Measurements from ENCODE around the gene ALDH1L1.

The ALDH1L1 gene

DNA sequence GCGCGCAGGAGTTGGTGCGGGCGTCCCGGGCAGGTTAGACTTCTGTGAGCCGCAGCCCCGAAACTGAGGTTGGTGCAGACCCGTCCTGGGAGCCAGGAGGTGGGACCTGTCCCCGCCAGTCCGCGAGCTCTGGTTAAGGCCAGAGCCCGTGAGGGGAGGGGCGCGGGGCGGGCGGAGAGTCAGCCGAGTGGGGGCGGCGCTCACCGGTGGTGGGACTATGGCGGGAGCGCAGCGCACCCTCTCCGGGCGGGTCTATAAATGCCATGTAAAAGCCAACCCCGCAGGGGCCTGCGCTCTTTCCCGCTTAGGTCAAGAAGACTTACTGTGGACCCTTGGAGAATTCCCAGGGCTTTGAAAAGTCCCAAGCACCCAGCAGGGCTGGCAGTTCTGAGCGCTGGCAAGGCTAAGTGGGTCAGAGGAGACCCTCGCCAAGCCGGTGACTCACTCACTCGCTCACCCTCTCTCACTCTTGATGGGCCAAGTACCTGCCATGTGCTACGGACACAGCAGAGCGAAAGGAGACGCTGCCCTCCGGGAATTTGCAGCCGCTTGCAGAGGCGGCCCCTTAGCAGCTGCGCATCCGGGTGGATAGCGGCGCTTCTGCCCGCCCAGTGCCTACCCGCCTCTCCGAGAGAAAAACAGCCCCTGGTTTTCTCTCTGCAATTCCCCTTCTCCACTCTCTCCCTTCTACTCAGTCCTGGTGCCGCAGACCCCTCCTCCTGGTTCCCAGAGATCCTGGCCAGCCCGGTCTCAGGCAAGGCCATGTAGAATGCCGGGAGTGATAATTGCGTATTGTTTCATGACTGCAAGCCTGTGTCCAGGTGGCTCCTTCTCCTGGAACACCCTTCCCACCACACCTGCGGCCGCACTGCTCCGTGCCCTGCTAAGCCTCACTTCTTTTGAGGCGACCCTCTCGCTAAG, at the start of gene ALDH1L1:
Gene ALDH1L1, minus strand, starts transcription at position 110 of the 921 bp plus-strand sequence. CDS start 19,607 bp downstream, outside the sequence.
- no peak for DNase-seq

GRCh38 chr3:126226374-126226773, 46.0 kb upstream of the ALDH1L1 start:
- no peak for DNase-seq

GRCh38 chr3:126216416-126216815, 36.0 kb upstream of the ALDH1L1 start:
- no peak for DNase-seq

DNA sequence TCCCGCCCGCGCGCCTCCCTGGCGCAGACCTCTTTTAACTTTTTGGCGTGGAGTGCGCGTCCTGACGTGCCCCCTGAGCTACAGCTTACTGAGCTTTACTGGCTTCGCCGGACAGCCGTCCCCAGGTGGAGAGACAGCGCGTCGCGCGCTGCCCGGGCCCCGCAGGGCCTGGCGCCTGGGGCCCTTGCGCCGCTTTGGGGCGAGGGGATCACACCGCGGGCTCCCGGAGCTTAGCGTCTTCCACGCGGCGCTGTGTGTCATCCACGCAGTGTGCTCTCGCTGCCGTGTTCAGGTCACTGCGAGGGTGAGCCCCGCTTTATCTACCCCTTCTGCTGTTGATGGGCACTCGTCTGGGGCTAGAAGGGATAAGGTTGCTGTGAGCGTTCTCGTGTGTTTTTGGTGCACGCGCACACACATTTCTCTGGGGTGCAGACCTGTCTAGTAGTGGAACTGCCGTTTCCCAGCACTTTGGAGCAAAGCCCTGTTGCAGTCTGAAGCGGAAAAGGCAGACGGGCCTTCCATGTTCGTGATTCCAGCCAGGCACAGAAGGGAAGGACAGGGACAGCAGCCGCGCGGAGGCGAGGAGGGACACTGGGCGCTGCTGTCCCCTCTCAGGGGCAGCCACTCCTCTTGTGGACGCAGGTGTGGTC, 33.1 kb upstream of the ALDH1L1 start:
- DNase-seq, result no peak

DNA sequence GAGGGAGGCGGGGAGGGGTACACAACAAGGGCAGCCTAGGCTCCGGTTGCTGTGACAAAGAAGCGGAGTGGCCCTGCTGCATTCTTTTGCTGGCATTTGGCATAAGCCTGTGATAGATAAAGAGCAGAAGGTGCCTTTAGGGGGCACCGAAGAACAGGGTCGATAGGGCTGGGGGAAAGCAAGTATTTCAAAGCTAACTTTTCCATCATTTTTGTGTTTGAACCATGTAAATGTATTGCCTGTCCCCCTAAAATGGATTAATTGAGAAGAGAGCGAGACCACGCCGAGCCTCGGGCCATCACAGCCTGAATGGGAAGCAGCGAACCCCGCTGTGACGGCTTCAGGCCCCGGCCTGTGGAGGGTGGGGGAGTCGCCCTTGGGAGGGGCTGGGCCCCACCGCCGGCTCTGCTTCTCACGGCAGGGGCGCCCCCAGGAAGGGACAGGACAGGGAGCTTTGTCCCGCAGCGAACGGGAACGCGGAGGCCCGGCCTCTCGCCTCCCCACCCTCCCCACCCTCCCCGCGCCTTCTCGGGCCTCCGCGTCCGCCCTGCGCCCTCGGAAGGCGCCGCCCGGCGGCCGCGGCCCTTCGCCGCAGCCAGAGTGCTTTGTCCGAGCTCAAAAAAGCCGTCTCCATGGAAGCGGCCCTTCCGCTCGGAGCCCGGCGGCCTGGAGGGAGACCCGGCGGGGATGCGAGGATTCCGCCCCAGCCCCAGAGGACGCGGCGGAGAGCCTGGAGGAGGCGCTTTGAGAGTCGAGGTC, 32.4 kb upstream of the ALDH1L1 start:
- no peak for DNase-seq

DNA sequence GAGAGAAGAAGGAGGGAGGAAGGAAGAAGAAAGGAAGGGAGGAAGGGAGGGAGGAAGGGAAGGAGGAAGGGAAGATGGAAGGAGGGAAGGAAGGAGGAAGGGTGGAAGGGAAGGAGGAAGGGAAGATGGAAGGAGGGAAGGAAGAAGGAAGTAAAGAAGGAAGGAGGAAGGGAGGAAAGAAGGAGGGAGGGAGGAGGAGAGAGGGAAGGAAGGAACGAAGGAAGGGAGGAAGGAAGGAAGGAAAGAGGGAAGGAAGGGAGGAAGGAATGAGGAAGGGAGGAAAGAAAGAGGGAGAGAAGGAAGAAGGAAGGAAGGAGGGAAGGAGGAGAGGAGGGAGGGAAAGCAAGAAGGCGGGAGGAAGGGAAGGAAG, 31.8 kb upstream of the ALDH1L1 start:
- no peak for DNase-seq

DNA sequence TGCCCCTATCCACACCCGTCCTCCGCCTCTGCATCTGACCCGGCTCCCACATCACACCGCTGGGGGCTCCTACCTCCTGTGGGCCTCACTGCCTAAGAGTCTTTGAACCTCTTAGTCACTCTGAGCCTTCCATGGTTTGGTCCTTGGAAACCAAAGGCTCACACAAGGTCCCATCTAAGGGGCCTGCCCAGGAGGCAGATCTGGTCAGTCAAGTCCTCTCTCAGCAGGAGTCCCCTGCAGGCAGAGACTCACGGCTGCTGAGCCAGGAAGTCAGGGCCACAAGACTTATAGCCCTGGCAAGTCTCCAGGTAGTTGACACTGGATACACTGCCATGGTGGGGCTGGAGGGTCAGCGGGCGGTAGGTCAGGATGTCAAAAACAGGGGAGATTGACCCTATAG, 31.2 kb upstream of the ALDH1L1 start:
- no peak for DNase-seq

DNA sequence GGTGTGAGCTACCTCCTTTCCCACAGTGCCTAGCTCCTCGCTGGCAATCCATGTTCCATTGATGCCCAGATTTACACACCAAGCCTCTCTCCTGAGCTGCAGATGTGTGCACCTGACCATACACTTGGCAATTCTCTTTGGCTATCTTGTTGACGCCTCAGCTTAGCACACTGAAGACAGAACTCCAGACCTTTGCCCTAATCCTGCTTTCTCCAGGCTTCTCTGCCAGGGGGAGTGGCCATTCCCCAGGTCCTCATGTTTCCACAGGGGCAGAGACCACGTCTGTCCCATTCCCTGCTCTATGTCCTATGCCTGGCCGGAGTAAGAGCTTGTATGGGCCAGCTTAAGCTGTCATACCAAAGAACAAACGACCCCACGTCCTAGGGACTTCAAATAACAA, 30.2 kb upstream of the ALDH1L1 start:
- no peak for DNase-seq

- no peak for DNase-seq
These were observed 29.4 kb upstream of the ALDH1L1 start for GRCh38 chr3:126209741-126210140.

- DNase-seq, result no peak
These were observed 28.3 kb upstream of the ALDH1L1 start for GRCh38 chr3:126208606-126209256.

DNA sequence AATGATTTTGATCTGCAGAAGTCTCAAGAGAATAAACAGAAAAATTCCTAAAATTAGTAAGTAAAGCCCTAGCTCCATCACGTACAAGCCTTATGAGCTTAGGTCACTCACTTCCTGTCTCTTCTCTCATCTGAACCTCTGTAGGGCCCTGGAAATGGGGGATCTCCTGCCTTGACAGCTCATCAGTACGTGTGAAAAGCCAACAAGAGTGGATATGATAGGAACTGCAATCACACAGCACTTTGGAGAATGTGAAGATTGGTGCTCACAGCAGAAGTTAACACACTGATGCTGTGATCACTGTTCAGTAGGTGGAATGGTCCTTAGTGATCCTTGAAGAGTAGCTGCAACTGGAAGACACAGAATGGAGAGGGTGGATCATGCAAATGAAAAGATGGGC, 27.8 kb upstream of the ALDH1L1 start:
- no peak for DNase-seq

GRCh38 chr3:126207166-126207565, 26.8 kb upstream of the ALDH1L1 start:
- no peak for DNase-seq

GRCh38 chr3:126205717-126206655, 25.6 kb upstream of the ALDH1L1 start:
- DNase-seq, result no peak

DNA sequence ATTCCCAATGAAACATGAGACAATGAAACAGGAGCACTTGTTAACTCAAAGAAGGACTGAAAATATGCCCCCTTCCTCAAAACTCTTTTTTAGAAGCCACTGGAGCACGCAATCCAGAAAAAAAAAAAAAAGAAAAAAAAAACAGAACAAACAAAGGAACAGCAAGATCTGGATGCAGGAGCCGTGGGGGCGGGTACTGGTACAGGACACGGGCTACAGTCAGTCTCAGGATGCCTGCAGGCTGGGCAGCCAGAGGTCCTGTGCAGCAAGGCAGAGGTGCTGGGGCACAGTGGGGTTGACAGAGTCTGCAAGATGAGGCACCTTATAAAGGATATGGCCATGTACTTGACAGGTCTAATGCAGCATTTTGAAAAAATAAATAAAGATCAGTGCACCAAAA, 22.3 kb upstream of the ALDH1L1 start:
- DNase-seq, result no peak

GRCh38 chr3:126202276-126202675, 21.9 kb upstream of the ALDH1L1 start:
- no peak for DNase-seq

GRCh38 chr3:126201168-126201567, 20.8 kb upstream of the ALDH1L1 start:
- no peak for DNase-seq

DNA sequence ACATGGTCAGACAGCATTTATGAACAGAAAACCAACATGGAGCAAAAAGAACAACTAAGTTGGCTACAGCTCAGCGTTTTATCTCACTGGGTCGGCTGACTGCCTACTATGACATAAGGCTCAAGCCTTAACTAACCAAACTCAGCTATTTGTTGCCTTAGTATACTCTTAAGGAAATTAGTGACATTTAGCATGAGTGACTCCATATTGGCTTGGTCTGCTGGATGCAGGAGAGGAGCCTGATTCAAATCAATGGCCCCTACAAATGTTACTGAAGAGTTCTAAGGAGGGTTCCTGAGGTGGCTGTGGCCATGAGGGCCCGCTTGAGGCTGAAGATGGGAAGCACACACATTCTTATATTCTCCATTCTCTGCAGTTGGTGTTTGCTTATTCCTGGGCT, 20.1 kb upstream of the ALDH1L1 start:
- no peak for DNase-seq

GRCh38 chr3:126199256-126199655, 18.9 kb upstream of the ALDH1L1 start:
- DNase-seq, result no peak

- no peak for DNase-seq
These were observed 17.6 kb upstream of the ALDH1L1 start for GRCh38 chr3:126197854-126198584.

GRCh38 chr3:126197343-126197742, 17.0 kb upstream of the ALDH1L1 start:
- DNase-seq, result no peak

DNA sequence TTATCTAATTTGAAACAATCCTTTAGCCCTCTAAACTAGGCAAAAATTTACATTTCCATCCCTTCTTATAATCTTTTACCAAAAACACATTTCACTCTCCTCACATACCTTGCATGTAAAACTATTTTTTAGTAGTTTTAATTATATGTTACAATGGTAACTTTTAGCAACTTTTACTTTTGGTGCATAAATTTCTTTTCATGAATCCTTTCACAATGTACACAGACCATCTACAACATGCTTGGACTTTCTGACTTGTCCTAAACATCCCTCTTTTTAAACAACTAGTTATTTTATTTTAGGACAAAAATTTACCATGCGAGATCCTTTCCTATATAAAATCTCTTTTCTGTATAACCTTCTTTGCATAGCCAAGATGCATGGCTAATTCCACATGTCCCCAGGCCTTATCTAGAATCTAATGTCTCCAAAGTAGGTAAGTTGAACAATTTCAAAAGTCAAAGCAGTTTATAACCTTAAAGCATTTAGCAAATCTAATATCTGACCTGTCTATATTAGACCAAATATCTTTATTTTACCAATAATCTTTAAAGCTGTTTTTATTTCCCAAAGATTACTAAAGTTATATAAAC, 14.4 kb upstream of the ALDH1L1 start:
- DNase-seq, result no peak

Data from NCI-H187 treated with DMSO at 0.1 percent for 48 hours (cell line).